HepG2 (cell line): ENCODE data around the gene DPF1. TPM values are rescaled to one million over a fixed set of nuclear protein-coding genes. Genes with fewer than 3 reads are reported as not detected.
A peak's percentile ranks its signal among the peaks of the same experiment; 100 is the strongest.

Experiments used
- ETV5 ChIP-seq: IDR thresholded peaks from 2 replicates; pipeline ENCODE4 v1.6.1; 2018; ENCODE audit warnings: missing biosample characterization, missing genetic modification reagents, inconsistent platforms, borderline replicate concordance
- FLYWCH1 ChIP-seq: sonication (generic); formaldehyde crosslinking; IDR thresholded peaks from 2 replicates; pipeline ENCODE4 v1.8.1; 2023; ENCODE audit warnings: mild to moderate bottlenecking, missing genetic modification reagents
- LCORL ChIP-seq, 2 experiments: fragments of 450-650 bp in 1 of 2; sonication (generic) in 1 of 2; formaldehyde crosslinking in 1 of 2; IDR thresholded peaks; 2 replicates each; pipeline versions ENCODE4 v1.5.0 to v1.6.1; 2017 to 2020; ENCODE audit warnings: antibody characterized with exemption in 1 of 2, missing genetic modification reagents in 1 of 2
- MAX ChIP-seq: IDR thresholded peaks from 2 replicates; pipeline ENCODE4 v1.6.1; 2012; ENCODE audit warnings: inconsistent platforms
- NCOA1 ChIP-seq: sonication (generic); formaldehyde crosslinking; IDR thresholded peaks from 2 replicates; pipeline ENCODE4 v1.9.0; 2021; ENCODE audit warnings: missing genetic modification reagents
- NFIB ChIP-seq: sonication (generic); formaldehyde crosslinking; IDR thresholded peaks from 2 replicates; pipeline ENCODE4 v1.9.0; 2021; ENCODE audit warnings: missing genetic modification reagents, mild to moderate bottlenecking, borderline replicate concordance
- RBAK ChIP-seq: sonication (generic); formaldehyde crosslinking; IDR thresholded peaks from 2 replicates; pipeline ENCODE4 v1.5.1; 2020; ENCODE audit warnings: mild to moderate bottlenecking, missing genetic modification reagents
- RFX3 ChIP-seq: IDR thresholded peaks from 2 replicates; pipeline ENCODE4 v1.6.1; 2016; ENCODE audit warnings: missing biosample characterization, missing genetic modification reagents
- SAFB2 ChIP-seq: sonication (generic); formaldehyde crosslinking; IDR thresholded peaks from 2 replicates; pipeline ENCODE4 v1.5.1; 2020; ENCODE audit warnings: missing genetic modification reagents, low read depth, mild to moderate bottlenecking, borderline replicate concordance
- SALL1 ChIP-seq: sonication (generic); formaldehyde crosslinking; IDR thresholded peaks from 2 replicates; pipeline ENCODE4 v1.8.0; 2022; ENCODE audit warnings: mild to moderate bottlenecking, missing genetic modification reagents
- SMC3 ChIP-seq: IDR thresholded peaks from 2 replicates; pipeline ENCODE4 v1.6.1; 2011; ENCODE audit warnings: low read length, improper control_type of control experiment
- TEAD2 ChIP-seq: sonication (generic); formaldehyde crosslinking; IDR thresholded peaks from 2 replicates; pipeline ENCODE4 v1.9.0; 2021; ENCODE audit warnings: missing genetic modification reagents
- TRIM22 ChIP-seq: fragments of 450-650 bp; IDR thresholded peaks from 2 replicates; pipeline ENCODE4 v1.6.1; 2017
- ZBED4 ChIP-seq: sonication (generic); formaldehyde crosslinking; IDR thresholded peaks from 2 replicates; pipeline ENCODE4 v1.4.0; 2020; ENCODE audit warnings: missing genetic modification reagents, borderline replicate concordance
- ZMYM2 ChIP-seq: sonication (generic); formaldehyde crosslinking; IDR thresholded peaks from 2 replicates; pipeline ENCODE4 v1.8.0; 2022; ENCODE audit warnings: mild to moderate bottlenecking, missing genetic modification reagents
- ZNF296 ChIP-seq: sonication (generic); formaldehyde crosslinking; conservative IDR thresholded peaks from 2 replicates; pipeline ENCODE4 v1.5.0; 2020; ENCODE audit warnings: mild to moderate bottlenecking, missing genetic modification reagents
- polyA plus RNA-seq, 8 experiments: library from polyadenylated mRNA; depleted of rRNA in 3 of 8; stranded (reverse) in 7 of 8; unstranded in 1 of 8; fragments of >200 nt; fragmentation: Illumina TruSeq in 4 of 8; extraction: Trizol in 4 of 8; gene quantifications; 2 replicates each; pipeline versions ENCODE4 v1.2.1 to v1.2.3, GENCODE V29; 2011 to 2016; ENCODE audit warnings: low read depth in 4 of 8, missing spikeins in 1 of 8, mixed read lengths in 1 of 8; ENCODE audit not compliant: insufficient read depth in 1 of 8
- total RNA-seq, 5 experiments: library from RNA; depleted of rRNA; stranded (reverse); fragments of >200 nt; fragmentation: Illumina TruSeq; extraction: Trizol; gene quantifications; 2 replicates each; pipeline ENCODE4 v1.2.3, GENCODE V29; 2016; ENCODE audit warnings: low read depth in 1 of 5
- TF ChIP-seq, protein P1 (sequence below): sonication (generic); formaldehyde crosslinking; IDR thresholded peaks from 2 replicates; pipeline ENCODE4 v1.5.1; 2020; ENCODE audit warnings: mild to moderate bottlenecking, missing genetic modification reagents, borderline replicate concordance
- TF ChIP-seq, protein P2 (sequence below): sonication (generic); formaldehyde crosslinking; IDR thresholded peaks from 2 replicates; pipeline ENCODE4 v1.4.0; 2020; ENCODE audit warnings: low read depth, missing genetic modification reagents

Gene DPF1
- total and polyA plus RNA-seq, 2 of the 13 experiments (the other 11 are each of a cell fraction or from before 2014, with no cell fraction given), result 1.0 to 3.2 TPM

- TF ChIP-seq, protein P1, sequence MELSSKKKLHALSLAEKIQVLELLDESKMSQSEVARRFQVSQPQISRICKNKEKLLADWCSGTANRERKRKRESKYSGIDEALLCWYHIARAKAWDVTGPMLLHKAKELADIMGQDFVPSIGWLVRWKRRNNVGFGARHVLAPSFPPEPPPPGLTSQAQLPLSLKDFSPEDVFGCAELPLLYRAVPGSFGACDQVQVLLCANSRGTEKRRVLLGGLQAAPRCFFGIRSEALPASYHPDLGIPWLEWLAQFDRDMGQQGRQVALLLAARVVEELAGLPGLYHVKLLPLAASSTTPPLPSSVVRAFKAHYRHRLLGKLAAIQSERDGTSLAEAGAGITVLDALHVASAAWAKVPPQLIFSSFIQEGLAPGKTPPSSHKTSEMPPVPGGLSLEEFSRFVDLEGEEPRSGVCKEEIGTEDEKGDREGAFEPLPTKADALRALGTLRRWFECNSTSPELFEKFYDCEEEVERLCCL (CRISPR knock-in tag), result no peak
- TF ChIP-seq NCOA1 (CRISPR knock-in tag) (no peak), SALL1 (CRISPR knock-in tag) (peak; percentile 18; the same call in 1 of the 2 replicates), TEAD2 (CRISPR knock-in tag) (no peak), SAFB2 (CRISPR knock-in tag) (no peak), ZBED4 (CRISPR knock-in tag) (no peak; the same call in 1 of the 2 replicates), LCORL (IDR thresholded peaks at IDR 0.05) (no peak), LCORL (CRISPR knock-in tag; IDR thresholded peaks at IDR 0.05) (no peak), ZNF296 (CRISPR knock-in tag) (no peak), FLYWCH1 (CRISPR knock-in tag) (no peak), SMC3 (peak; percentile 75), NFIB (CRISPR knock-in tag) (no peak), MAX (0 out of 2 replicates have a peak, but pooled peaks have one; percentile 17), ETV5 (peak; percentile 59; the same call in 1 of the 2 replicates), RBAK (CRISPR knock-in tag) (no peak), RFX3 (CRISPR knock-in tag) (no peak), TRIM22 (no peak), ZMYM2 (CRISPR knock-in tag) (no peak)
- TF ChIP-seq, protein P2, sequence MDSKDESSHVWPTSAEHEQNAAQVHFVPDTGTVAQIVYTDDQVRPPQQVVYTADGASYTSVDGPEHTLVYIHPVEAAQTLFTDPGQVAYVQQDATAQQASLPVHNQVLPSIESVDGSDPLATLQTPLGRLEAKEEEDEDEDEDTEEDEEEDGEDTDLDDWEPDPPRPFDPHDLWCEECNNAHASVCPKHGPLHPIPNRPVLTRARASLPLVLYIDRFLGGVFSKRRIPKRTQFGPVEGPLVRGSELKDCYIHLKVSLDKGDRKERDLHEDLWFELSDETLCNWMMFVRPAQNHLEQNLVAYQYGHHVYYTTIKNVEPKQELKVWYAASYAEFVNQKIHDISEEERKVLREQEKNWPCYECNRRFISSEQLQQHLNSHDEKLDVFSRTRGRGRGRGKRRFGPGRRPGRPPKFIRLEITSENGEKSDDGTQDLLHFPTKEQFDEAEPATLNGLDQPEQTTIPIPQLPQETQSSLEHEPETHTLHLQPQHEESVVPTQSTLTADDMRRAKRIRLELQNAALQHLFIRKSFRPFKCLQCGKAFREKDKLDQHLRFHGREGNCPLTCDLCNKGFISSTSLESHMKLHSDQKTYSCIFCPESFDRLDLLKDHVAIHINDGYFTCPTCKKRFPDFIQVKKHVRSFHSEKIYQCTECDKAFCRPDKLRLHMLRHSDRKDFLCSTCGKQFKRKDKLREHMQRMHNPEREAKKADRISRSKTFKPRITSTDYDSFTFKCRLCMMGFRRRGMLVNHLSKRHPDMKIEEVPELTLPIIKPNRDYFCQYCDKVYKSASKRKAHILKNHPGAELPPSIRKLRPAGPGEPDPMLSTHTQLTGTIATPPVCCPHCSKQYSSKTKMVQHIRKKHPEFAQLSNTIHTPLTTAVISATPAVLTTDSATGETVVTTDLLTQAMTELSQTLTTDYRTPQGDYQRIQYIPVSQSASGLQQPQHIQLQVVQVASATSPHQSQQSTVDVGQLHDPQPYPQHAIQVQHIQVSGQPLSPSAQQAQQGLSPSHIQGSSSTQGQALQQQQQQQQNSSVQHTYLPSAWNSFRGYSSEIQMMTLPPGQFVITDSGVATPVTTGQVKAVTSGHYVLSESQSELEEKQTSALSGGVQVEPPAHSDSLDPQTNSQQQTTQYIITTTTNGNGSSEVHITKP (CRISPR knock-in tag), result no peak
These were observed 9.8 kb upstream of the DPF1 start (continued) for GRCh38 chr19:38233740-38234251.
